Measurements from ENCODE around the gene PVALB. TPM values are rescaled to one million over a fixed set of nuclear protein-coding genes. Genes with fewer than 3 reads are reported as not detected.

The PVALB gene
- total RNA-seq, 1 experiment from 2014 or later = not detected

- H3K27me3 ChIP-seq (ENCODE audit: insufficient read depth, low read length) = peaks cover 26% of the 10 kb centered on the region
- CTCF ChIA-PET = no interaction called here
- POLR2A ChIA-PET = no interaction called here
Observed at GRCh38 chr22:36811094-36811800, 5.6 kb downstream of the PVALB start.

More at GRCh38 chr22:36811094-36811800, 5.6 kb downstream of the PVALB start:
- no peak overlapping the region for H3K4me3 ChIP-seq (replicated peaks in 1 of 2; ENCODE audit: low read depth in 1 of 2, low read length in 2 of 2)
- TF ChIP-seq CEBPB (IDR thresholded peaks at IDR 0.05; ENCODE audit: low read depth) = no peak
- no peak for TF ChIP-seq JUND (IDR thresholded peaks at IDR 0.05)
- TF ChIP-seq SIN3A (IDR thresholded peaks at IDR 0.05; ENCODE audit: low read depth) = no peak
- no peak for TF ChIP-seq CBX3 (IDR thresholded peaks at IDR 0.05; ENCODE audit: low read depth)
- TF ChIP-seq ZNF274 (IDR thresholded peaks at IDR 0.05; ENCODE audit: low read depth, low read length) = no peak
- no peak for TF ChIP-seq EZH2 (IDR thresholded peaks at IDR 0.05)
- TF ChIP-seq EZH2phosphoT487 (IDR thresholded peaks at IDR 0.05; ENCODE audit: borderline replicate concordance) = no peak
- no peak for TF ChIP-seq ATF3 (IDR thresholded peaks at IDR 0.05)
- no peak for TF ChIP-seq SRF (IDR thresholded peaks at IDR 0.05; ENCODE audit: low read depth)
- TF ChIP-seq REST (IDR thresholded peaks at IDR 0.05; ENCODE audit: low read depth) = no peak
- TF ChIP-seq, protein P1, sequence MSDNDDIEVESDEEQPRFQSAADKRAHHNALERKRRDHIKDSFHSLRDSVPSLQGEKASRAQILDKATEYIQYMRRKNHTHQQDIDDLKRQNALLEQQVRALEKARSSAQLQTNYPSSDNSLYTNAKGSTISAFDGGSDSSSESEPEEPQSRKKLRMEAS (IDR thresholded peaks at IDR 0.05) = no peak
- no peak for TF ChIP-seq ELF1 (IDR thresholded peaks at IDR 0.05; ENCODE audit: borderline replicate concordance, low read depth)
- H3K9ac ChIP-seq (ENCODE audit: low read length) = no peak overlapping the region
- no peak for DNase-seq (ENCODE audit: low read depth, low spot score)
- ATAC-seq = no peak
- H4K20me1 ChIP-seq (ENCODE audit: insufficient read depth) = no peaks in the 10 kb centered on the region
- H3K9me3 ChIP-seq (ENCODE audit: control insufficient read depth in 1 of 2, insufficient read depth in 1 of 2, low read depth in 1 of 2, low read length in 2 of 2) = no peaks in the 10 kb centered on the region
- H3K79me2 ChIP-seq (ENCODE audit: insufficient read depth, low read length) = no peaks in the 10 kb centered on the region
- no peaks in the 10 kb centered on the region for H3K36me3 ChIP-seq (ENCODE audit: control insufficient read depth in 1 of 2, insufficient read depth in 2 of 2, low read length in 2 of 2)
- H3K4me1 ChIP-seq (ENCODE audit: control insufficient read depth in 1 of 2, insufficient read depth in 2 of 2, low read length in 2 of 2) = no peaks in the 10 kb centered on the region
- BruUV-seq (replicated peaks) = no TSS peak
- no peak overlapping the region for H3K27ac ChIP-seq (ENCODE audit: low read depth, low read length)
- no peak overlapping the region for H2AFZ ChIP-seq (ENCODE audit: low read depth, low read length, poor library complexity, severe bottlenecking)
- no peaks in the 10 kb centered on the region for H3K9me2 ChIP-seq (ENCODE audit: insufficient read depth)
- intact Hi-C loops (cut with micrococcal nuclease) = no loop called here
- H3K4me2 ChIP-seq (ENCODE audit: low read length) = no peak overlapping the region
- RAD21 ChIA-PET (ENCODE audit: low non-redundant PET in 1 of 2, low total read pairs in 2 of 2, uncharacterized antibody in 2 of 2, unreplicated experiment in 2 of 2) = no interaction called here

Data from HCT116 (cell line).